Bone marrow (tissue), 2 donors: ENCODE results near the gene PDE7B.

Source experiments
- DNase-seq, 2 donors: peaks; one replicate each; lab custom pipeline; 2025; lab: John Stamatoyannopoulos, UW

The PDE7B gene

GRCh38 chr6:136030131-136030530 is 178.6 kb downstream of the PDE7B start:
- DNase-seq, result no peak

GRCh38 chr6:136031982-136032381 is 180.5 kb downstream of the PDE7B start:
- DNase-seq, result no peak

DNA sequence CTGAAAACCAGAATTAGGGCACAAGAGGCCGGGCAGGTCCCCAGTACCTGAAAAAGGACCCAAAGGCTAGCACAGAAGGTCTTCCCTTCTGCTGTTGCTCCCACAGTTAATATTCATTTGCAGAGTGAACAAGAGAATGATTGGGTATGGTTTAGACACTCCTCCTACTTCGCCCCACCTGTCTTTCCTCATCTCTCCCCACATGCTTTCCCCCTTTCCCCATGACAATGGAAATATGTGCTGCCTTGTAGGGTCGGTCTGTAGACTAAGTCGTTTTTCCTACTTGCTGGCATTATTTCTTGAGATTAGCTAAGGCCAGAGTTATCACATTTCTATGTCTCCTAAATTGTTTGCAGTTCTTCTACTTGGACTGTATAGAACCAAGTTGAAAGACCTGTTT is 181.9 kb downstream of the PDE7B start:
- DNase-seq, result no peak

DNA sequence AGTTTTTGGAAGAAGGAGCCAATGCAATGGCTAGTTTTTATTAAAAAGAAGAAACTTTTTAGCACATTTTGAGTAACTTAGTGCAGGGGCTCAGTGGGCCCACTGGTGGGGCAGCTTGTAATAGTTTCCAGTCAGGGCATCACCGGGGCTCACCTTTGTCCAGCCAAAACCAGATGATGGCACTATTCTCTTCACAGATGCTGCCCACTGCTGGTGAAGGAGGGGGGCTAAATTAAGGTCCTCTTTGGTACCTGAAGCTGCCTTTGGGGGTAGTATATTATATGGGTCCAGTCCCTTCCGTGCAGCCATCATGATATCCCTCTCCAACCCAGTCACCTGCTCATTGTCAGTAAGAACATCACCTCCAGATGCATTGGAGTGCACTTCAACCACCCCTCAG is 182.9 kb downstream of the PDE7B start:
- DNase-seq, result no peak

- no peak for DNase-seq
These were observed 184.0 kb downstream of the PDE7B start for GRCh38 chr6:136035378-136036070.

- no peak for DNase-seq
These were observed 184.5 kb downstream of the PDE7B start for GRCh38 chr6:136036071-136036380.

DNA sequence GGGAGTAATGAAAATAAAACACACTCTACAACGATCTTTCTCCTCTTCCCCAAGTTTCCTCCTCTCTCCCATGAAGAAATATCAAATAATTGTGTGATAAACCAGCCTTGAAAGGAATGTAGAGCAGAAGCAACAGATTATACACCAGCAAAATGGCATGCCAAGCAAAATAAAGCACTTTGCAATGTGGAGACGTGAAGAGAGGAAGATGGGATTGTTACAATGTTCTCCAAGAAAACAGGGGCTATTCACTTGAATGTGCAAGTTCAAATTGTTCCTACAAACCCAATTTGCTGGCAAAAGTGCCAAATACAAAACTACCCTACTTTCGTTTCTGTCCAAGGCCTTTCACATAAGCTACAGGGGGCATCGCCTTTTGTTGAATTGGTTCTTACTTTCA is 185.1 kb downstream of the PDE7B start:
- DNase-seq, result no peak

DNA sequence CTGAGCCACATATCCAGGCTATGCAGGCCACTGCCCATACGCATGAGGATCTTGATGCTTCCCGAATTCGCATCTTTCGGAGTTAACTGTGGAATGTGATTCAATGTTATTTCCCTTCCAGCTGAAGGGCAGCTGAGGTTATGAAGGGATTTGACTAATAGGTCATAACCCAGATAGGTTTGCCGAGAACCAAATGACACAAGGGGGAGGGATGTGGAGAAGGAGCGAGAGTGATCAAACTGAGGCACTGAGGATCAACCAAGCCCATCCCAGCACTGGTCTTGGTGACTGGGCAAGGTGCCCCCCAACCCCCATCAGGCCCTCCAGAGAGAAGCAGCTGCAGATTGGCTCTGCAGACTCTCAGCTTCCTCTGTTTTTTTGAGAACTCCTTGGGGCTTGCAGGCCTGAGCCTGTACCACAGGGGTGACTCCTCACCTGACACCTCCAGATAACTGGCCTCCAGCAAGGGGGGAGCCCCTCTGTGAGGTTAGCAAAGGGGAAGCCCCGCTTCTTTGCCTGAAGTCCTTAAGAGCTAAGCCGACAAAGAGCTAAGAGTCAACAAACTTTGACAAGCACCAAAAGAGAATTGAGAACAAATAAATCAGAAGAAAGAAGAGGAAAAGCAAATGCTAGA is 185.9 kb downstream of the PDE7B start:
- DNase-seq, result no peak

GRCh38 chr6:136037876-136038460 is 186.5 kb downstream of the PDE7B start:
- no peak for DNase-seq

- DNase-seq, result no peak
These were observed 187.0 kb downstream of the PDE7B start for GRCh38 chr6:136038531-136038930.

DNA sequence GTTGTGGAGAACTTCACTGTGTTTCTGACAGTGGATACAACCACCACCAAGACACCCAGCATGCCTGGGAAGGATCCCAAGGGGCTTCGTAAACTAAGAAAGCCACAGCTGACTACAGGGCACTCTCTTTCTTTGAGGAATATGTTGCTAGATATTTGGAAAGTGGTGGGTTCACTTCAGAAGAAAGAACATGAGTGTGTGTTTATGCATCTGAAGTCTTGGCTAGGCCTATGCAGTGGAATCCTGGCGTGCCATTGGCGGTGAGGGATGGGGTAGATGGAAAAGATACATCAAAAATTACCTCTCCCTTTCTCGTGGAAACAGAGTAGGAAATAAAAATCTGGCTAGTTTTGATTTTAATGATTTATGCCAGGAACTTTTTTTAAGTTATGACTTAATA is 187.7 kb downstream of the PDE7B start:
- DNase-seq, result no peak

- no peak for DNase-seq
These were observed 199.0 kb downstream of the PDE7B start for GRCh38 chr6:136050475-136050874.

DNA sequence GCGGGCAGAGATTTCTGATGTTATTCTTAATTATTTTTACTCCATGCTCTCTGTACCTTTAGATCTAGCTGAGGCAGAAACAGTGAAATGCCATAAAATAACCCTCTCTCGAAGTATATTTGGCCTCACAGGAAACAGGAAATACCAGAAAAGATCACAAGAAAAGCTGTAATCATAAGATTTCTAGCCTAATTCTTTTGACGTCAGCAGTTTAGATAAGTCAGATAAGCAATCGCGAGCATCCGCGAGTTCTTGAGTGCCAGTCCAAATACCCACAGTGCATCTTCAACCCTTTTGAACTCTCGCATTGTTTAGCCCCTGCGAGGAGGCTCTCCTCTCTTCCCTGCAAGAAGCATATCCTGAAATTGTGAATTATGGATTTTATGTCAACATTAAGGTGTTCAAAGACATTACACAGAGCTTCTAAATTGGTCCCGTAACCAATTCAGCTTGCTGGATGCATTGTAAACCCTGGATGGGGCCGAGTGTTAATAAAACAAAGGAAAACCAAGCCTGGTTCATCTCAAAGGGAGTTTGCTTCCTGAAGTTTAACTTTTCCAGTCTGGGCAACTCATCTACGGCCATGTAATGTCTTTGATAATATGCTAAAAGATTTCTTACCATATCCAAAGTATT is 199.8 kb downstream of the PDE7B start:
- DNase-seq, result no peak

GRCh38 chr6:136052031-136052430 is 200.5 kb downstream of the PDE7B start:
- no peak for DNase-seq

DNA sequence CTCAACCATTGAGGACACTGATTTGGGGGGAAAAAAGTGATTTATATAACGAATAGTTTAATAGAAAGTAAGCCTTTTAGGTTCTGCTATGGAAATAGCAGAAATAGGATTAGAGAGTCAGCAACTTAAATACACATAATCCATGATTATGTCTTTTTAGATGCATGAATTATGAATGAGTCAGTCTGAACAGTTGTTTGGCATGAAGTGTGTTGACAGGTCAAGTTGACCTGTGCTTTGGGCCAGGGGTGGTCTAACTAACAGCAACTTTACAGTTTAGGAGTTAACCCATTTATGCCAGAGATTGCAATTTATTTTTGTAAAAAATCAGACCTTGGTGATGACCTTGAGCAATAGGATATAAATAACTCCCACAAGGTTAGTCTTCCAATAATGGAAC is 207.4 kb downstream of the PDE7B start:
- DNase-seq, result no peak

- DNase-seq, result no peak
These were observed 207.8 kb downstream of the PDE7B start for GRCh38 chr6:136059308-136059707.

GRCh38 chr6:136060052-136060451 is 208.6 kb downstream of the PDE7B start:
- DNase-seq, result no peak

DNA sequence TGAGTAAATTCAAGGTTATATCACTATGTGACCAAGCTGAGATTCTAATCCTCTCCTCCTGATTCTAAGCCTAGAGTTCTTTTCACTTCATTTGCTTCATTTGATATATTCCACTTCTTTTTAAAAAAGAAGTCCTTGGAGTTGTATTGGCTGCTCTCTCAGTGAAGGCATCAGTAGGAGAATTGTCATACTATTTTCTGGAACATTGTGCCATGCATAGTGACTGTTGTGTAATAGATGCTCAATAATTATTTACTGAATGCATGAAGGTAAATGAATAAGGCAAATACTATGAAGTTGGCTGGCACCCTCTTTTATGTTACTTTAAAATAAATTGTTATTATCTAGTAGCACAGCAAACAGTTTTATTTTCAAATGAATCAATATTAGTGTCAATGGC is 209.3 kb downstream of the PDE7B start:
- no peak for DNase-seq

GRCh38 chr6:136061701-136062100 is 210.2 kb downstream of the PDE7B start:
- no peak for DNase-seq

DNA sequence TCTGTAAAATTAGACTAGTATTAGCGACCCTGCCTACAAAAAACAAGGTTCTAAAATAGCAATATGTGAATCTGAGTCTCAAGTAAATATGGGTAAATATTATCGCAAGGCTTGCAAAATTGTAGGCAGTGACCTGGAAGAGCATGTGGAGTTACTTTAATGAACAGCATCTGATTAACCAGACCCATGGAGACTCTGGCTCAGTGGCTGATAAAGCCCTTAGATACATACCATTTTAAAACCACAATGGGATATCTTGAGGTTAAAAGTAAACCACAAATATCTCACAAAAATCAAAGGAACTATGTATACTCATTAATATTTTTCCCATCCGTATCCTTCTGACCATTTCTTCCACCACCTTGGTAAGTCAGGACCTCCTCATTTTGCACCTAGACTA is 211.6 kb downstream of the PDE7B start:
- no peak for DNase-seq

DNA sequence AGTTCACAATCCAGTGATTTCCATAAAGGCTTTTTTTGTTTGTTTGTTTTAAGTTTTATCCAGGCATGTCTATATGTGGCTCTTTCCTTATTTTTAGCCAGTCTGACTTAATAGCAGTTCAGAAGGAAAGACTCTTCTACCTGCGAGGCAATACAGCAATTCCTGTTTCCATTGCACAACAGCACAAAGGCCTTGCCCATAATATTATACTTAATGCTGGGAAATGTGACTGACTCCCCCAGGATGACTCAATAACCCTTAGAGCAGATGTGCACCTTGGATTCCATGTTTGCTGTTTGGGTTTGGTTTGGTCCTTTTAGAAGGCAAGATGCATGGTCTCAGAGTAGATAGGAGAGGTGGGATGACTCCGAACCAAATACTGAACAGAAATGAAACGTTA is 214.5 kb downstream of the PDE7B start:
- DNase-seq, result no peak

DNA sequence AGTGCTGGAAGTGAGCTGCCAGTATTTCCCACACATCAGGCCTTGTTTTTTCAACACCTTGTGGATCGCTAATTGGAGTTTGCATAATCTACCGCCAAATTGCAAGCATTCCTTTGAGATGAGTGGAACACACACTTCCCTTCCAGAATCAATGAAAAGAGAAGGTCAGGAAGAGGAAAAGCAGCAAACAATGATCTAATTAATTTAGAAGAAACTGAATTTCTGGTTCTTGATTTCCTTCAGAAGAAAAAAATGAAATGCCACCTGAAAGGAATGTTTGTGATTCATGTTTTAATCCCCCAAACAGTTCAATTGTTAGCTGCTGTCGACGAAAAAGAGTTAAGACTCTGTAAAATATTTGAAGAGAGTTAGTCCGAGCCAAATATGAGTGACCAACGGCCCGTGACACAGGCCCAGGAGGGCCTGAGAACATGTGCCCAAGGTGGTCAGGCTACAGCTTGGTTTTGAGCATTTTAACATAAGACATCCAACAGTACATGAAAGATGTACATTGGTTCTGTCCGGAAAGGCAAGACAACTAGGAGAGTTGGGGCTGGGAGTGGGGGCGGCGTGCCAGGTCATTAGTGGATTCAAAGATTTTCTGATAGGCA is 216.3 kb downstream of the PDE7B start:
- DNase-seq, result no peak

- DNase-seq, result no peak
These were observed 217.6 kb downstream of the PDE7B start for GRCh38 chr6:136069119-136069518.
